Right renal pelvis (tissue), 4 donors: Measurements from ENCODE around the gene EFNB3. TPM values are rescaled to one million over a fixed set of nuclear protein-coding genes. Genes with fewer than 3 reads are reported as not detected.

Experiments used
- DNase-seq, 4 donors: peaks; one replicate each; pipeline ENCODE4 v3.0.0-alpha.2; 2013; ENCODE audit warnings: low read depth in 4 of 4, low spot score in 3 of 4, missing footprints in 1 of 4
- polyA plus RNA-seq, 4 donors: library from polyadenylated mRNA; unstranded; fragments of 120-200 nt; gene quantifications; one replicate each; pipeline ENCODE4 v1.2.1, GENCODE V29; 2013; ENCODE audit not compliant: insufficient read length in 4 of 4

EFNB3 gene, protein sequence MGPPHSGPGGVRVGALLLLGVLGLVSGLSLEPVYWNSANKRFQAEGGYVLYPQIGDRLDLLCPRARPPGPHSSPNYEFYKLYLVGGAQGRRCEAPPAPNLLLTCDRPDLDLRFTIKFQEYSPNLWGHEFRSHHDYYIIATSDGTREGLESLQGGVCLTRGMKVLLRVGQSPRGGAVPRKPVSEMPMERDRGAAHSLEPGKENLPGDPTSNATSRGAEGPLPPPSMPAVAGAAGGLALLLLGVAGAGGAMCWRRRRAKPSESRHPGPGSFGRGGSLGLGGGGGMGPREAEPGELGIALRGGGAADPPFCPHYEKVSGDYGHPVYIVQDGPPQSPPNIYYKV
- 10 to 100 TPM; 19.0 to 29.4 (median 23.6) TPM for polyA plus RNA-seq

GRCh38 chr17:7704601-7705268 is at the start of gene EFNB3:
Gene EFNB3, plus strand, starts transcription at chr17:7705202. Its CDS starts 397 bp downstream, at chr17:7705599.
- DNase-seq, result no peak

DNA sequence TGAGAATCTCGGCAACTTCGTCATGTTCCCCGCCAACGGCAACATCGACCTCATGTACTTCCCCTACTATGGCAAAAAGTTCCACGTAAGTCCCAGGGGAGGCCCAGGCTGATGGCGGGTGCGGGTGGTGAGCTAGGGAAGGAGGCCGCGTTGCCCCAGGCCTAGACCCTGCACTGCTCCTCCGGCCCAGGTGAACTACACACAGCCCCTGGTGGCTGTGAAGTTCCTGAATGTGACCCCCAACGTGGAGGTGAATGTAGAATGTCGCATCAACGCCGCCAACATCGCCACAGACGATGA is 49.5 kb upstream of the EFNB3 start:
- DNase-seq, result no peak

GRCh38 chr17:7656958-7657609 is 47.9 kb upstream of the EFNB3 start:
- DNase-seq, result peak in 1 of 4 donors; percentile 53

GRCh38 chr17:7667656-7668406 is 37.2 kb upstream of the EFNB3 start:
- no peak for DNase-seq

- no peak for DNase-seq
Measured at GRCh38 chr17:7668482-7668881, 36.5 kb upstream of the EFNB3 start.

DNA sequence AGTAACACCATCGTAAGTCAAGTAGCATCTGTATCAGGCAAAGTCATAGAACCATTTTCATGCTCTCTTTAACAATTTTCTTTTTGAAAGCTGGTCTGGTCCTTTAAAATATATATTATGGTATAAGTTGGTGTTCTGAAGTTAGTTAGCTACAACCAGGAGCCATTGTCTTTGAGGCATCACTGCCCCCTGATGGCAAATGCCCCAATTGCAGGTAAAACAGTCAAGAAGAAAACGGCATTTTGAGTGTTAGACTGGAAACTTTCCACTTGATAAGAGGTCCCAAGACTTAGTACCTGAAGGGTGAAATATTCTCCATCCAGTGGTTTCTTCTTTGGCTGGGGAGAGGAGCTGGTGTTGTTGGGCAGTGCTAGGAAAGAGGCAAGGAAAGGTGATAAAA is 31.8 kb upstream of the EFNB3 start:
- DNase-seq, result no peak

- no peak for DNase-seq
Measured at GRCh38 chr17:7674934-7675333, 30.1 kb upstream of the EFNB3 start.

- no peak for DNase-seq
Measured at GRCh38 chr17:7676533-7676932, 28.5 kb upstream of the EFNB3 start.

DNA sequence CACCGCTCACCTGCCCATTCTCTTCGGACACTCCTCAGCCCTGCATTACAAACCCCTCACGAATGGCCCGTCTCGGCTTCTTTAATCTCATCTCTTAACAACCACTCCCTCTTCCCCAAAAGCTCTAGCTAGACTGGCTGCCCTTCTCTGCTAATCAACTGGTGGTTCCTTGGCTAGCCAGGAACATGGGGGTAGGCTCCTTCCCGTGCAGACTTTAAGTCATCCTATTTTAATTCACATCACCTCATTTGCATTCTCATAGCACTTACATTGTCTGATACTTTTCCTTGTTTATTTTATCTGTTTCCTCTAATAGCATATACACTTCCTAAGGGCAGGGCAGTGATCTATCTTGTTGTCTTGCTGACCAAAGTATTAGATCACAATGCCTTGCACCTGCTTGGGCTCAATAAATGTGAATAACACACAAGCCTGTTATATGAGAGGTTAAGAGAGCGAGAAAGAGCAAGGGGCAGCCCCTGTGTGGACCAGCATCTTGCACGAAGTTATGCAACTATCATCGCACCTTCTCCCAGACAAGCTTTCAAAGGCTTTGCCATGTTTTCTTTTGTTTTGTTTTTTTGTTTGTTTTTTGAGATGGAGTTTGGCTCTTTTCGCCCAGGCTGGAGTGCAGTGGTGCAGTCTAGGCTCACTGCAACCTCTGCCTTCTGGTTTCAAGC is 27.5 kb upstream of the EFNB3 start:
- DNase-seq, result no peak

DNA sequence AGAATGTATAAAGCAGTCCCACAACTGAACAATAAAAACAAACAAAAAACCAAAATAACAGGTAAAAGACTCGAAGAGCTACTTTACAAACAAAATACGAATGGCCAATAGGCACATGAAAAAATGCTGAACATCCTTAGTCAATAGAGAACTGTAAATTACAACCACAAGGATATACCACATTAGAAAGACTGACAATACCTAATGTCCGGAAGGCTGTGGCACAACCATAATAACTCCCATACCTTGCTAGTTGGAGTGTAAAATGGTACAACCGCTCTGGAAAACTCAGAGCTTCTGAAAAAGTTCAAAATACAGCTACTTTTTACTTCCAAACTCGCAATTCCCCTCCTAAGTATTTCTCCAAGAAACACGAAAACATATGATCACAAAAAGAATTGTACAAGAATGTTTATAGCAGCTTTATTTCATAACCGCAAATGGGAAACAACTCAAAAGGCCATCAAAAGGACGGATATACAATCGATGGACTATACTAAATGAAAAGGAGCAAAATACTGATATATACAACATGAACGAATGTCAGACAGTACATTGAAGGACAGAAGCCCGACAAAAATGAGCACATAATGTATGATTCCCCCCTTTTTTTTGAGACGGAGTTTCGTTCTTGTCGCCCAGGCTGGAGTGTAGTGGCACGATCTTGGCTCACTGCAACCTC is 20.0 kb upstream of the EFNB3 start:
- DNase-seq, result no peak

DNA sequence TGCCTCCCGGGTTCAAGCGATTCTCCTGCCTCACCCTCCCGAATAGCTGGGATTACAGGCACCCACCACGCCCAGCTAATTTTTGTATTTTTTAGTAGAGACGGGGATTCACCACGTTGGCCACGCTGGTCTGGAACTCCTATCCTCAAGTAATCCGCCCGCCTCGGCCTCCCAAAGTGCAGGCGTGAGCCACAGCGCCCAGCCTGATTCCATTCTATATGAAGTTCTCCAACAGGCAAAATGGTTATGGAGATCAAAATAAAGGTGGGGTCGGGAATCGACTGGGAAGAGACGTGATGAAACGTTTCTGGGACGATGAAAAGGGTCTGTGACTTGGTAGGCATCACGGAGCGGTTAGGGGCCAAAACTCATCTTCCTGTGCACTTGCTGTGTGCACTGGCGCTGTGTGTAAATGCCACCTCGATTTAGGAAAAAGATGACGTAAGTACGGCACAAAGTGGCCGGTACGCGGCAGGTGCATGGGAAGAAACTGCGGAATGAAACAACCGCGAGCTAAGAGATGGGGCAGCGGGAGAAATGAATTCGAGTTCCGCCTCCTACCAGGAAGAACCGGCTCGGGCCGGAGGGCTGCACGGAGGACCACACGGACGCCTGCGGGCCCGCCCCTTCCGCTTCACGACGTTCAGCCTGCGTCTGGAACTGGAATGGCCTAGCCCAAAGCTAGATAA is 19.3 kb upstream of the EFNB3 start:
- DNase-seq, result peak; percentile 86 to 93 (median 91)

DNA sequence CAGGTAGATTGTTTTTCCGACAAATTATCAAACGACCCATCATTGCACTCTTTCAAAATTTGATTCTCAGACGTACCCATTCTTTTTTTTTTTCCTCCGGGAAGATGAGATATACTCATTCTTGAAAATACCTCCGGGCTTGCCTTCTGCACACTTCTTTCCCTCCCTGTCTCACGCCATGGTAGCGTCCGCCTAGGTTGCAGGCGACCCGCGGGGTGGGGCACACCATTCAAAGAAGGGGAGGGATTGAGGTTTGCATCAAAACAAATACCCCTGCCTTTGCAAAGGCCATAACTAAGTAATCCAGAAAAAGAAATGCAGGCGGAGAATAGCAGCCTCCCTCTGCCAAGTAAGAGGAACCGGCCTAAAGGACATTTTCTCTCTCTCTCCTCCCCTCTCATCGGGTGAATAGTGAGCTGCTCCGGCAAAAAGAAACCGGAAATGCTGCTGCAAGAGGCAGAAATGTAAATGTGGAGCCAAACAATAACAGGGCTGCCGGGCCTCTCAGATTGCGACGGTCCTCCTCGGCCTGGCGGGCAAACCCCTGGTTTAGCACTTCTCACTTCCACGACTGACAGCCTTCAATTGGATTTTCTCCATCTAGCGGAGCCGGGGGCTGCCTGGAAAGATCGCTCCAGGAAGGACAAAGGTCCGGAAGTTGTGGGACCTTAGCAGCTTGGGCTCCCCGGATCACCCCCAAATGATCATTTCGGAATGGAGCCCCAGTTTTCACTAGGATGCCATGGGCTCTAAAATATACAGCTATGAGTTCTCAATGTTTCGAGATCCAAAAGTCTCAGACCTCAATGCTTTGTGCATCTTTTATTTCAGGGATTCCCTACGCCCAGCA is 18.6 kb upstream of the EFNB3 start:
- peak; percentile 79 to 95 (median 86) for DNase-seq

- DNase-seq, result peak; percentile 79 to 90 (median 88)
Measured at GRCh38 chr17:7687072-7687907, 17.7 kb upstream of the EFNB3 start, which contains the start of gene TP53. Gene TP53, minus strand, starts transcription at chr17:7687490. Its CDS starts 10,896 bp downstream, at chr17:7676594.

- peak; percentile 94 to 97 (median 97) for DNase-seq
Measured at GRCh38 chr17:7687908-7688807, 16.8 kb upstream of the EFNB3 start, which contains the start of gene WRAP53. Gene WRAP53, plus strand, starts transcription at chr17:7688477. Its CDS starts 172 bp downstream, at chr17:7688649.

- no peak for DNase-seq
Measured at GRCh38 chr17:7688808-7689316, 16.1 kb upstream of the EFNB3 start.

GRCh38 chr17:7695586-7695985 is 9.4 kb upstream of the EFNB3 start:
- no peak for DNase-seq
